Measurements from ENCODE around the gene HOXB13. TPM values are rescaled to one million over a fixed set of nuclear protein-coding genes. Genes with fewer than 3 reads are reported as not detected.

Gene HOXB13
- total RNA-seq, 1 donor from 2014 or later, result not detected

Small RNA genes within 50 kb of the gene (small RNA-seq; reads per million reads assigned to genes)
- not detected for gene AC091179.2 (ENCODE audit: low replicate concordance)
- gene COX6B1P2 (ENCODE audit: low replicate concordance), result not detected
- gene MIR3185 (ENCODE audit: low replicate concordance), result not detected
- not detected for gene RF02132 (ENCODE audit: low replicate concordance)
- not detected for gene RF02133 (ENCODE audit: low replicate concordance)
- gene RN7SL125P (ENCODE audit: low replicate concordance), result not detected

Other genes with a start within 250 kb of the HOXB13 start
- not detected for gene HOXB1, start 197.7 kb downstream of the HOXB13 start, total RNA-seq
- gene HOXB2, start 183.6 kb downstream of the HOXB13 start, total RNA-seq, result not detected
- gene HOXB4, start 150.4 kb downstream of the HOXB13 start, total RNA-seq, result not detected
- gene HOXB3, start 138.5 kb downstream of the HOXB13 start, total RNA-seq, result not detected
- gene HOXB5, start 135.0 kb downstream of the HOXB13 start, total RNA-seq, result not detected
- not detected for gene HOXB6, start 123.8 kb downstream of the HOXB13 start, total RNA-seq
- gene HOXB7, start 117.7 kb downstream of the HOXB13 start, total RNA-seq, result not detected
- 0.98 TPM for gene HOXB8, start 113.5 kb downstream of the HOXB13 start, total RNA-seq
- not detected for gene HOXB9, start 102.4 kb downstream of the HOXB13 start, total RNA-seq
- gene PRAC1, start 6.2 kb downstream of the HOXB13 start, total RNA-seq, result not detected
- gene PRAC2, start 5.6 kb downstream of the HOXB13 start, total RNA-seq, result not detected
- 0.25 TPM for gene TTLL6, start 88.5 kb upstream of the HOXB13 start, total RNA-seq
- 16.5 TPM for gene CALCOCO2, start 102.3 kb upstream of the HOXB13 start, total RNA-seq
- 19.2 TPM for gene ATP5MC1, start 164.0 kb upstream of the HOXB13 start, total RNA-seq
- 38.4 TPM for gene UBE2Z, start 179.7 kb upstream of the HOXB13 start, total RNA-seq
- gene SNF8, start 216.1 kb upstream of the HOXB13 start, total RNA-seq, result 32.0 TPM
- not detected for gene GIP, start 239.8 kb upstream of the HOXB13 start, total RNA-seq